ENCODE data around the gene HES4. TPM values are rescaled to one million over a fixed set of nuclear protein-coding genes. Genes with fewer than 3 reads are reported as not detected.

HES4 gene
- total and polyA plus RNA-seq, 2 of the 13 experiments (the other 11 are each of a cell fraction or from before 2014, with no cell fraction given), result 8.8 to 10.6 TPM

- TF ChIP-seq CREB3 (CRISPR knock-in tag; IDR thresholded peaks at IDR 0.05), result no peak
- peak; percentile 50; the same call in 1 of the 2 replicates for TF ChIP-seq ZBTB7B (CRISPR knock-in tag; IDR thresholded peaks at IDR 0.05)
- TF ChIP-seq PATZ1 (CRISPR knock-in tag; IDR thresholded peaks at IDR 0.05), result peak; percentile 48; the same call in 1 of the 2 replicates
- no peak for TF ChIP-seq NR2F1 (CRISPR knock-in tag; IDR thresholded peaks at IDR 0.05)
- no peak for TF ChIP-seq ZNF296 (CRISPR knock-in tag; conservative IDR thresholded peaks at IDR 0.05)
- TF ChIP-seq ZNF574 (CRISPR knock-in tag; IDR thresholded peaks at IDR 0.05), result peak; percentile 18; the same call in 1 of the 2 replicates
- TF ChIP-seq ZBTB20 (CRISPR knock-in tag; IDR thresholded peaks at IDR 0.05; ENCODE audit: borderline replicate concordance, low read depth), result no peak
- no peak for TF ChIP-seq NONO (IDR thresholded peaks at IDR 0.05)
- peak; percentile 43; the same call in 1 of the 2 replicates for TF ChIP-seq NONO (CRISPR knock-in tag; conservative IDR thresholded peaks at IDR 0.05)
Observed at GRCh38 chr1:998995-999724, 737 bp downstream of the HES4 start (continued).

Data from HepG2 (cell line).